HG03457 (cell line): ENCODE results near the gene IL1R2.
"Not testable (repeated sequence)": the region's sequence is repeated elsewhere in the genome, so short reads cannot be mapped to it uniquely, and the experiment has no call there.

Experiments
- ATAC-seq: cut with Tn5 transposase; IDR thresholded peaks from one replicate; pipeline ENCODE4 v1.9.1; 2021; ENCODE audit warnings: moderate number of reproducible peaks; ENCODE audit not compliant: unreplicated experiment

The IL1R2 gene

GRCh38 chr2:101995804-101996203 is 4.0 kb downstream of the IL1R2 start:
- ATAC-seq, result no peak

GRCh38 chr2:101998556-101998895 is 6.8 kb downstream of the IL1R2 start:
- no peak for ATAC-seq

DNA sequence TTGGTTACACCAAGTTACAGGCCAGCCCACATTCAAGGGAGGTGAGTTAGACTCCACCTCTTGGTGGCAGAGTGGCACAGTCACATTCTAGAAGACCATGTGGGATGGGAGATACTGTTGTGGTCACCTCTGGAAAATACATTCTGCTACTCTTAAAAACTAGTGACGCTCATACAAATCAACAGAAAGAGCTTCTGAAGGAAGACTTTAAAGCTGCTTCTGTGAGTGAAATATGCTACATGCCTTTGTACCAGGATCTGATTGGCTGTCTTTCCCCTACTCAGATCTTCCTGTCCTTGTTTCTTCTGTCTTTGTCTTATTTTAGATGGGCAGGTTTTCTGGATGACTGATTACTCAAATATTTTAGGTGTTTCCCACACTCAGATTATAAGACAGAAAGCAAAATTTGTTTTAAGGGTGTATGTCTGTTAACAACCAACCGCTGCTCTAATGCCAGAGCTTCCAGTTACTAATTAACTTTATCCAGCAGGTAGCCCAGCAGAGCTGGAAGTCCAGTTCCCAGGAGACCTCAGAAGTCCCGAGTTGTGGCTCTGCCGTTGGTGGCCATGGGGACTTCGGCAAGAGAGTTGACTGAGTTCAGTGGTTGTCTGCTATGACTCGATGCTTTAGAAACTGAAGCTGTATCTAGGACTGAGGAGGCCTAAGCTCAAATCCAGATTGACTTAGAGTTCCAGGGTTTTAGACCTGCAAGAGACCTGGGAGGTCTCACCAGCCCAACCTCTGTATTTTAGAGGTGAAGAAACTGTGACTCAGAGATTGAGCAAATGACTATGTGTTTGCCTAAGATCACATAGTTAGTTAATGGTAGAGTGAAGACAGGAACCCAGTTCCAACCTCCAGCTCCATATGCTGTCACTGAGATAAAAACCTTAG is 7.4 kb downstream of the IL1R2 start:
- no peak for ATAC-seq

DNA sequence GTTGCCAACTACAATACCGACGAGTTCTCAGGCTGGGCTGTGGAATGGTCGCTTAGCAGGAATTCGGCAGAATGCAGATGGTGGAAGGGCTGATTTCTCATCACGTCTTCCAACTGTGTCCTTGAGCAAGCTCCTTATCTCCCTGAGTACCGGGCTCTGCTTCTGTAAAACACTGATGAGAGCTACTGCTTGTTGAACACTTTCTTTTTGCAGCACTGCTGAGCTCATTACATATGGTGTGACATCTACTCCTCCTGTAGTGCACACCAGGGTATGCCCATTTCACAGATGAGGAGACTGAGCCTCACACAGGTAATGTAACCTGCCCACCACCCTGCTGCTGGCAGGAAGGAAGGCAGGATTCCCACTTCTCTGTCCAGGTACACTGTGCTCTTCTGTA is 8.3 kb downstream of the IL1R2 start:
- ATAC-seq, result no peak

- ATAC-seq, result no peak
Measured at GRCh38 chr2:102000813-102001766, 9.3 kb downstream of the IL1R2 start.

DNA sequence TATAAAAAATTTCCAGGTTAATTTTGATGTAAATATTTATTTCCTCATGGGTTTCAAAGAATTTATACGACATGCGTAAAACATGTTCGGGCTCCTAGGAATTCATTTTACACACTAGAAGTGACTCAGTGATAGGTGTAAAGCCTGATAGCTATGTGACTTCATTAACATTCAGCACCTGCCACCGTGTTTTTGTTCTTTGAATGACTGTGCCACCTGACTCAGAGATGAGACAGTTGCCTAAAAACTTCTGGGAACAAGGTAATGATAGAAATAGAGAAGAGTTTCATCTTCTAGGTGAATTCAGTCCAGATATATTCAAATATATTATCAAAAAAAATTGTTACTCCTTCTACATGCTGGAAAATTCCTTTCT is 10.0 kb downstream of the IL1R2 start:
- ATAC-seq, result no peak

DNA sequence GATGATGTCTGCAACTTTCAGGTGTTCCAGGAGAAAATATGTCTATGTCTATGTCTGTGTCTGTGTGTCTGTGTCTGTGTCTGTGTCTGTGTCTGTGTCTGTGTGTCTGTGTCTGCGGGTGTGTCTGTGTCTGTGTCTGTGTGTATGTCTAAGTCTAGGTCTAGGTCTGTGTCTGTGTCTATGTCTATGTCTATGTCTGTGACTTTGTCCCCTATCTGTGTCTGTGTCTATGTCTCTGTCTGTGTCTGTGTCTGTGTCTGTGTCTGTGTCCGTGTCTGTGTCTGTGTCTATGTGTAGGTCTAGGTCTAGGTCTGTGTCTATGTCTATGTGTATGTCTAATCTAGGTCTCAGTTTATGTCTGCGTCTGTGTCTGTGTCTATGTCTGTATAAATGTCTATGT is 10.5 kb downstream of the IL1R2 start:
- ATAC-seq, result no peak

DNA sequence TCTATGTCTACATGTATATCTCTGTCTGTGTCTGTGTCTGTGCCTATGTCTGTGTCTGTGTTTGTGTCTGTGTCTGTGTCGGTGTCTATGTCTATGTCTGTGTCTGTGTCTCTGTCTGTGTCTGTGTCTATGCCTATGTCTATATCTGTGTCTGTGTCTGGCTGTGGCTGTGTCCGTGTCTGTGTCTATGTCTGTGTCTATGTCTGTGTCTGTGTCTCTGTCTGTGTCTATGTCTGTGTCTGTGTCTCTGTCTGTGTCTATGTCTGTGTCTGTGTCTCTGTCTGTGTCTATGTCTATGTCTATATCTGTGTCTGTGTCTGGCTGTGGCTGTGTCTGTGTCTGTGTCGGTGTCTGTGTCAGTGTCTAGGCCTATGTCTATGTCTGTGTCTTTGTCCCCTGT is 11.1 kb downstream of the IL1R2 start:
- not testable (repeated sequence) for ATAC-seq

DNA sequence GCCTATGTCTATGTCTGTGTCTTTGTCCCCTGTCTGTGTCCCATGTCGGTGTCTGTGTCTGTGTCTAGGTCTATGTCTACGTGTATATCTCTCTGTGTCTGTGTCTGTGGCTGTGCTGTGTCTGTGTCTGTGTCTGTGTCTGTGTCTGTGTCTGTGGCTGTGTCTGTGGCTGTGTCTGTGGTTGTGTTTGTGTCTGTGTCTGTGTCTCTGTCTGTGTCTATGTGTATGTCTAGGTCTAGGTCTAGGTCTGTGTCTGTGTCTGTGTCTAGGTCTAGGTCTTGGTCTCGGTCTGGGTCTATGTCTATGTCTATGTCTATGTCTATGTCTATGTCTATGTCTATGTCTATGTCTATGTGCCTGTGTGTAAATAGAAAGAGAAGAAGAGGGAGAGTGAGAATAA is 11.9 kb downstream of the IL1R2 start:
- ATAC-seq, result no peak

DNA sequence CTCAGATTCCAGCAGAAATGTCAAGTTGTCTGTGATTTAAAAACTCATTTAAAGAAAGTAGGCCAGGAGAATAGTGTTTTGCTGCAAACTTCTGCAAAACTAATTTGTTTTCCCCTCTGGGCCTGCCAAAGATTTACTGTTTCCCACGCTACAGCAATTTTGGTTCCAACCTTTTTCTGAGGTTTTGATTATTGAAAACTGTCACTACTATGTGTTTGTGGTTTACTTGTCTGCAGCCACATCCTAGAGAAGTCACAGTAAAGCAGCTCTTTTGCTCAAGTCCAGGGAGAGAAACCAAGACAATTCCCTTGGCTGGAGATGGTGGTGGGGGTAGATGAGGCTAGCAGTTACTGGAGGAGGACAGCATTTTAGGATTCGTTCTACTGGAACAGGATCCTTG is 12.8 kb downstream of the IL1R2 start:
- no peak for ATAC-seq

- no peak for ATAC-seq
Measured at GRCh38 chr2:102005449-102005848, 13.7 kb downstream of the IL1R2 start.

DNA sequence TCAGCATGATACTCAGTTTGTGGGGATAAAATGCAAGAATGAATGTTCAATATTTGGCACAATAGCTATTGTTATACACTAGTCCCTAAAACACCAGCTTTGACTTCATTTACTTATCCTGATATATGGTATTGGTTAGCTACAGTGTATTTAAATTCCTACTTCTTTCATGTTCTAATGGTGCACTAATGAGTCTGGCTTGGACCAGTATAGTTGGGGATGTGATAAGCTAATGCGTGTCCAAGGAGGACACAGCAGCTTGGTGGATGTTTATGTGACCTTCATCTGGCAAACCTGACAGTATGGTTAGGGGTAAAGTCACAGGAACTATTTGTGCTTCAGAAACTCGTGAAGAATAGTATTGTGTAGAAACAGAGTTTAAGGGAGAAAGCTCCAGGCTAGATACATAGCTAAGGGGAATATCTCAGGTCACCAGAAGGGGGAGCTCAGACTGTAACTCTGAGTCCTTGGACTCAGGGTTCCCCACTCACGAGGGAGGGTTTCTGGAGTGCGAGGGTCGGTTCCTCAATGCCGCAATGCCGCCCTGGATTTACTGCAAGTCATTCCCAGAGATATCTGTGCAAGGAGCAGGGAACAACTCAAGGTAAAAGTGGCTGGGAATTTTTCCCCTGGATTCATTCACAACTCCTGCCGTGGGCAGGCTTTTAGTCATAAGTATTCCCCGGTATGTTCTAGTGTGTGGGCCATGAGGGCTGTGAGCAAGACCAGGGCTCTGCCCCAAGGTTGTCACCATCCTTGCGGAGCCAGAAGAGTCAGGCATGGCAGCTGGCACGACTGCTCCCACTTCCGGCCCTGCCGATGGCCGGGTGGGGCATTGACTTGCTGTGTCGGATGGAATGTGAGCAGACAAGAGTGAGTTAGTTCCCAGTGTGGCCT is 14.5 kb downstream of the IL1R2 start:
- no peak for ATAC-seq

GRCh38 chr2:102006886-102007278 is 15.1 kb downstream of the IL1R2 start:
- no peak for ATAC-seq

- ATAC-seq, result no peak
Measured at GRCh38 chr2:102008490-102008889, 16.7 kb downstream of the IL1R2 start.

GRCh38 chr2:102009557-102009956 is 17.8 kb downstream of the IL1R2 start:
- ATAC-seq, result no peak

- ATAC-seq, result no peak
Measured at GRCh38 chr2:102010902-102011301, 19.1 kb downstream of the IL1R2 start.

DNA sequence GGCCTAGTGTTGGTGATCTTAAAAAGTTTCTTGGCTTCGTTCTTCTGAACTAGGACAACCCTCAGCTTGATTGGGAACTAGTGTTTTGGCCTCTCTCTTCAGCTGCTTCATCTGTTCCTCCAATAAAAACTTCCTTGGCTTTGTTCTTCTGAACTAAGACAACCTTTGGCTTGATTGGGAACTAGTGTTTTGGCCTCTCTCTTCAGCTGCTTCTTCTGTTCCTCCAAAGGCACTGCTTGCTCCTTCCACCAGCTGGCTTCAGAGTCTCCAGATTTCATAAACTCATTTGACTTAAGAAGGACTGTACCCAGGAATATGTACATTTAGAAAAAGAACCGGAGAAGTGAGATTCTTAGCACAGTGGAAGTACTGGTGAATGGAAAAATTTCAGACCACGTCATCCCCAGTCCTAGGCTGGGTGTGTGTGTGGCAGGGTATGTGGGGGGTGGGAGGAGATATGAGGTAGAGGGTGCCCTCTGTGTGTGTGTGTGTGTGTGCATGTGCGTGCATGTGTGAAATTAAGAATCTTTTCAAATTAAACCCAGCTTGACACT is 20.4 kb downstream of the IL1R2 start:
- ATAC-seq, result no peak

DNA sequence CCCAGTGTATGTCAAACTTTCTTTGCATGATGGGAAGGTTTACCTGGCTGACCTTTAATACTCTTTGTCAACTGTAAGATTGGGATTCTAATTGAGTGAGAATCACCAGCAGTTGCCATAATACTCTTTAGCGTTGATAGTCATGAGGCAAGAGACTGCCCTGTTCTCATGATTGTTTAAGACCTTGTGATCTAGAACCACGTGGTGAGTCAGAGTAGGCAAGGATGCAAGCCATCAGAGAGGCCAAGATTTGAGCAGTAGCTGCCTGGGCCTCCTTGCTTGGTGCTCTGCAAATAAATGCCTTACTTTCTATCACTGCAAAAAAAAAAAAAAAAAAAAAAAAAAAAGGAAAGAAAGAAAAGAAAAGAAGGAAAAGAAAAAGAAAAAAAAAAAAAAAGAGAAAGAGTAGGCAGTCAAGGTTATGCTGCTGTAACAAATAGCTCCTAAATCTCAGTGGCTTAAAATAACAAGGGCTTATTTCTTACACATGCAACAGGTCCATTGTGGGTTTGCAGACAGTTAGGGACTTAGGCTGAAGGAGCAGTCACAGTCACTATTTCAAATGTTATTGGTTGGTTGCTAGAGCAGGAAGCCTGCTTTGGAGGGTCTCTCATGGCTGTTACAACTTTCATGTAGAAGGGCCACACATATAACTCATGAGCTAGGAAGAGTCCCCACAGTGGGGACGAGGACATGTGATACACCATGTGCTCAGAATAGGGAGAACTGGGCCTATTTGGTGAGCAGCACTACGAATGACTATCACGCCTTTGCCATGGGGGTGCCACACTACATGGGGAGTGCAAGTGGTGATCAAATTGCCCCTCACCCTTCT is 21.7 kb downstream of the IL1R2 start:
- ATAC-seq, result no peak

GRCh38 chr2:102014041-102014345 is 22.2 kb downstream of the IL1R2 start:
- ATAC-seq, result no peak

DNA sequence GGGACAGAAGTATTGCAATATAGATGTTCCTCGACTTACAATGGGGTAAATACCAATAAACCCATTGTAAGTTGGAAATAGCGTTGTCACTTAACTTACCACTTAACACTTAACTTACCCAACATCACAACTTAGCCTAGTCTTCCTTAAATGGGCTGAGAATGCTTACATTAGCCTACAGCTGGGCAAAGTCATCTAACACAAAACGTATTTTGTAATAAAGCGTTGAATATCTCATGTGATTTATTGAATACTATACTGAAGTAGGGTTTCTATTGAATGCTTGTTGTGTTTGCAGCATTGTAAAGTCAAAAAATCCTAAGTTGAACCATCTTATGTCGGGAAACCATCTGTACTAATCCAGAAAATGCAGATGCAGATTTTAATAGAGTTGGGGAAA is 23.6 kb downstream of the IL1R2 start:
- ATAC-seq, result no peak
